GM12878 (cell line): ENCODE measurements around the gene RFFL. TPM values are rescaled to one million over a fixed set of nuclear protein-coding genes. Genes with fewer than 3 reads are reported as not detected.

Experiments used
- ATAC-seq: fragments of 200-7000 bp; cut with Tn5 transposase; 3 replicates; pipeline ENCODE4 v1.9.1; 2020; ENCODE audit warnings: mild to moderate bottlenecking, moderate library complexity
- BruUV-seq: library from RNA; stranded (reverse); fragments of 400-500 nt; replicated peaks from 2 replicates; lab custom pipeline; 2021; lab: Mats Ljungman, UMichigan
- CTCF ChIA-PET: fragments of 300-600 bp; sonication (Branson Sonifier 250); formaldehyde crosslinking; extraction: SDS; loops from one replicate; lab custom pipeline; 2021; ENCODE audit warnings: inconsistent platforms; lab: Yijun Ruan, JAX
- POLR2A ChIA-PET: fragments of 350-600 bp; formaldehyde crosslinking; extraction: SDS; loops from one replicate; lab custom pipeline; 2021; ENCODE audit warnings: inconsistent platforms; lab: Charles Lee
- RAD21 ChIA-PET: fragments of 300-600 bp; sonication (Branson Sonifier 250); formaldehyde crosslinking; loops from one replicate; lab custom pipeline; 2023; ENCODE audit warnings: antibody characterized with exemption; ENCODE audit not compliant: unreplicated experiment; lab: Charles Lee
- SMC1A ChIA-PET: fragments of 300-600 bp; sonication (Branson Sonifier 250); formaldehyde crosslinking; loops from one replicate; lab custom pipeline; 2023; ENCODE audit not compliant: unreplicated experiment, uncharacterized antibody; lab: Charles Lee
- DNase-seq: peaks from one replicate; pipeline ENCODE4 v3.0.0-alpha.2; 2011; ENCODE audit warnings: low read depth, low spot score
- FAIRE-seq: peaks from 3 replicates; lab custom pipeline; 2011; peaks lifted over from hg19 to GRCh38; lab: Jason Lieb, UNC
- H2AFZ ChIP-seq: 2 replicates; pipeline ENCODE4 v1.6.0; 2011; ENCODE audit warnings: low read depth, low read length, control low read depth; ENCODE audit not compliant: control insufficient read depth
- H3K27ac ChIP-seq: 2 replicates; pipeline ENCODE4 v1.5.1; 2011; ENCODE audit warnings: control low read depth; ENCODE audit not compliant: control insufficient read depth, insufficient read depth
- H3K27me3 ChIP-seq, 2 experiments: replicated peaks in 1 of 2; 2 replicates each; pipeline versions ENCODE4 v1.6.0 to v1.6.1; 2011; ENCODE audit warnings: low read length in 1 of 2; ENCODE audit not compliant: control insufficient read depth in 2 of 2, insufficient read depth in 2 of 2
- H3K36me3 ChIP-seq, 2 experiments: 2 replicates each; pipeline ENCODE4 v1.5.1; 2011; ENCODE audit warnings: low read length in 1 of 2; ENCODE audit not compliant: control insufficient read depth in 2 of 2, insufficient read depth in 2 of 2
- H3K4me1 ChIP-seq: 2 replicates; pipeline ENCODE4 v1.6.1; 2011; ENCODE audit warnings: mild to moderate bottlenecking, low read length, moderate library complexity, mixed read lengths; ENCODE audit not compliant: control insufficient read depth, insufficient read depth
- H3K4me2 ChIP-seq: 2 replicates; pipeline ENCODE4 v1.6.0; 2011; ENCODE audit warnings: control low read depth; ENCODE audit not compliant: control insufficient read depth, insufficient read depth
- H3K4me3 ChIP-seq: fragments of 200-600 bp; sonication (generic); 2 replicates; pipeline ENCODE4 v1.5.1; 2016
- H3K79me2 ChIP-seq: 2 replicates; pipeline ENCODE4 v1.6.0; 2011; ENCODE audit warnings: low read length; ENCODE audit not compliant: control insufficient read depth, insufficient read depth
- H3K9ac ChIP-seq: 2 replicates; pipeline ENCODE4 v1.8.0; 2011; ENCODE audit warnings: low read length, control low read depth, mixed read lengths; ENCODE audit not compliant: control insufficient read depth, insufficient read depth
- H3K9me3 ChIP-seq: replicated peaks from 3 replicates; pipeline ENCODE4 v1.5.1; 2011; ENCODE audit warnings: mild to moderate bottlenecking, low read length; ENCODE audit not compliant: control insufficient read depth, insufficient read depth
- H4K20me1 ChIP-seq: 2 replicates; pipeline ENCODE4 v1.6.0; 2011; ENCODE audit not compliant: control insufficient read depth, insufficient read depth
- ATF2 ChIP-seq: IDR thresholded peaks from 2 replicates; pipeline ENCODE4 v1.6.1; 2012; ENCODE audit warnings: low read length, inconsistent platforms
- BHLHE40 ChIP-seq, 2 experiments: fragments of 450-650 bp in 1 of 2; IDR thresholded peaks; 2 replicates each; pipeline ENCODE4 v1.6.1; 2011 to 2017; ENCODE audit warnings: low read depth in 2 of 2, borderline replicate concordance in 1 of 2, improper control_type of control experiment in 1 of 2, low read length in 1 of 2, mild to moderate bottlenecking in 1 of 2
- CHD1 ChIP-seq: IDR thresholded peaks from 2 replicates; pipeline ENCODE4 v1.6.1; 2012; ENCODE audit warnings: low read depth, low read length, improper control_type of control experiment
- EP300 ChIP-seq, 2 experiments: fragments of 150-350 bp in 1 of 2; IDR thresholded peaks; 2 replicates each; pipeline ENCODE4 v1.6.1; 2011 to 2012; ENCODE audit warnings: low read depth in 2 of 2, low read length in 2 of 2, borderline replicate concordance in 1 of 2, improper control_type of control experiment in 1 of 2, inconsistent platforms in 1 of 2; ENCODE audit not compliant: control insufficient read depth in 1 of 2
- IKZF1 ChIP-seq: fragments of 450-650 bp; conservative IDR thresholded peaks from 2 replicates; pipeline ENCODE4 v1.6.1; 2017; ENCODE audit warnings: antibody characterized with exemption, mild to moderate bottlenecking
- IRF4 ChIP-seq: IDR thresholded peaks from 2 replicates; pipeline ENCODE4 v1.6.1; 2011; ENCODE audit warnings: low read depth, low read length
- KDM1A ChIP-seq: fragments of 200-600 bp; sonication (generic); IDR thresholded peaks from 2 replicates; pipeline ENCODE4 v1.6.1; 2016; ENCODE audit warnings: borderline replicate concordance
- MYC ChIP-seq: IDR thresholded peaks from 2 replicates; pipeline ENCODE4 v1.6.1; 2011; ENCODE audit warnings: mild to moderate bottlenecking, low read length, moderate library complexity, inconsistent platforms; ENCODE audit not compliant: insufficient read depth, insufficient replicate concordance, insufficient read length, severe bottlenecking
- NFIC ChIP-seq: IDR thresholded peaks from 2 replicates; pipeline ENCODE4 v1.6.1; 2012; ENCODE audit warnings: low read depth, mild to moderate bottlenecking, inconsistent platforms, low read length, moderate library complexity
- PML ChIP-seq: IDR thresholded peaks from 2 replicates; pipeline ENCODE4 v1.6.1; 2012; ENCODE audit warnings: low read length, inconsistent platforms
- RUNX3 ChIP-seq: IDR thresholded peaks from 2 replicates; pipeline ENCODE4 v1.6.1; 2012; ENCODE audit warnings: low read length, inconsistent platforms
- SUPT20H ChIP-seq: IDR thresholded peaks from 2 replicates; pipeline ENCODE4 v1.6.1; 2011; ENCODE audit warnings: low read depth, mild to moderate bottlenecking, low read length, moderate library complexity, borderline replicate concordance; ENCODE audit not compliant: control insufficient read depth
- TAF1 ChIP-seq: IDR thresholded peaks from 2 replicates; pipeline ENCODE4 v1.6.1; 2011; ENCODE audit warnings: mild to moderate bottlenecking, low read depth, low read length, borderline replicate concordance
- YY1 ChIP-seq: IDR thresholded peaks from 2 replicates; pipeline ENCODE4 v1.6.1; 2011; ENCODE audit warnings: low read depth, mild to moderate bottlenecking, low read length
- ZBTB11 ChIP-seq: fragments of 450-650 bp; formaldehyde crosslinking; IDR thresholded peaks from 2 replicates; pipeline ENCODE4 v1.5.0; 2022; ENCODE audit warnings: mild to moderate bottlenecking, missing genetic modification characterization
- WGBS: methylation state at CpG from one replicate; pipeline ENCODE4 v1.1.6; 2016; ENCODE audit warnings: low lambda C conversion rate; ENCODE audit not compliant: insufficient replicate concordance, insufficient coverage; ENCODE audit errors: missing lambda C conversion rate; 5-methylcytosine and 5-hydroxymethylcytosine counted together
- in situ Hi-C: fragments of 300-500 bp; cut with MboI; formaldehyde crosslinking; loops from 9 replicates; pipeline ENCODE4 v1.14.3; 2018; ENCODE audit warnings: mixed read lengths
- intact Hi-C: fragments of 100-400 bp; cut with micrococcal nuclease; formaldehyde crosslinking; loops from one replicate; pipeline ENCODE4 v1.14.2; 2022; ENCODE audit not compliant: unreplicated experiment
- polyA plus RNA-seq, 11 experiments: library from polyadenylated mRNA; depleted of rRNA in 4 of 11; unstranded in 6 of 11; stranded (reverse) in 5 of 11; fragments of >200 nt; fragmentation: Nextera tagmentation in 4 of 11; fragmentation: Illumina TruSeq in 1 of 11; extraction: Ambion mirVana in 4 of 11; extraction: Trizol in 1 of 11; gene quantifications; 1 replicate in 1 of 11; 2 replicates in 10 of 11; pipeline versions ENCODE4 v1.2.1 to v1.2.3, GENCODE V29; 2011 to 2016; ENCODE audit warnings: inconsistent platforms in 2 of 11, missing spikeins in 2 of 11, low read depth in 1 of 11
- total RNA-seq, 4 experiments: library from RNA; depleted of rRNA in 3 of 4; stranded (reverse); fragments of >200 nt in 3 of 4; fragmentation: Illumina TruSeq in 1 of 4; extraction: Trizol in 1 of 4; gene quantifications; 2 replicates each; pipeline versions ENCODE4 v1.2.1 to v1.2.3, GENCODE V29; 2013 to 2021
- TF ChIP-seq, protein P1 (sequence below): fragments of 450-650 bp; IDR thresholded peaks from 2 replicates; pipeline ENCODE4 v1.6.1; 2017; ENCODE audit warnings: low read depth, mild to moderate bottlenecking, moderate library complexity

Gene RFFL
- total and polyA plus RNA-seq, 10 of the 15 experiments (the other 5 are each of a cell fraction or from before 2014, with no cell fraction given) = 4.7 to 56.1 (median 26.9) TPM

- H3K27me3 ChIP-seq = no peaks in the 10 kb centered on the region
- H3K9ac ChIP-seq = peak overlapping the region; percentile 63
- in situ Hi-C loops (no loop called here), intact Hi-C loops (loop anchor here (1.0 kb wide), 2 partner anchors 12 to 38 kb away; partner anchors contain the start of gene RFFL)
- no peaks in the 10 kb centered on the region for H3K9me3 ChIP-seq
- ChIA-PET RAD21 (interaction anchor here (0.7 to 6.9 kb wide), 8 partner anchors 10 to 67 kb away, joined by 3 to 73 read pairs (median 4); partner anchors contain the start of gene RFFL), SMC1A (interaction anchor here (0.6 to 12.0 kb wide), 9 partner anchors 9 to 38 kb away, joined by 3 to 221 read pairs (median 3); partner anchors contain the start of gene RFFL), POLR2A (interaction anchor here (0.7 to 1.2 kb wide), 6 partner anchors 10 to 71 kb away, joined by 3 to 9 read pairs (median 4); partner anchors contain the start of gene RFFL), CTCF (interaction anchor here (3.1 kb wide), 1 partner anchor 12 kb away, joined by 23 read pairs; the partner anchor contains the start of gene RFFL)
- H3K4me1 ChIP-seq = peaks cover 27% of the 10 kb centered on the region
- no peak for DNase-seq
- peaks cover 0 to 1% of the 10 kb centered on the region in 2 experiments; a peak in 1 of 4 replicates for H3K36me3 ChIP-seq
- BruUV-seq = no TSS peak
- no peaks in the 10 kb centered on the region for H4K20me1 ChIP-seq
- H3K4me3 ChIP-seq = peak overlapping the region; percentile 4; the same call in 1 of the 2 replicates
- H3K4me2 ChIP-seq = peak overlapping the region; percentile 89
- H2AFZ ChIP-seq = peak overlapping the region; percentile 59
- under 1% methylated on average over 6 of the region's 6 CpGs for WGBS
- FAIRE-seq = peak; percentile 59
- peak; percentile 76 for ATAC-seq
- H3K79me2 ChIP-seq = peaks cover 34% of the 10 kb centered on the region
- peak overlapping the region; percentile 93 for H3K27ac ChIP-seq
- TF ChIP-seq IKZF1 = peak; percentile 69
- no peak for TF ChIP-seq IRF4
- TF ChIP-seq CHD1 = no peak
- TF ChIP-seq EP300 (IDR thresholded peaks at IDR 0.05; ENCODE audit: borderline replicate concordance in 1 of 2, control insufficient read depth in 1 of 2, low read depth in 2 of 2, low read length in 2 of 2) = peak in 1 of 2 experiments; percentile 46; a peak in 1 of 4 replicates
- no peak for TF ChIP-seq SUPT20H
- TF ChIP-seq ATF2 = 0 out of 2 replicates have a peak, but pooled peaks have one; percentile 11
- no peak; a peak in 1 of 4 replicates for TF ChIP-seq BHLHE40 (IDR thresholded peaks at IDR 0.05; ENCODE audit: borderline replicate concordance in 1 of 2, low read depth in 2 of 2, low read length in 1 of 2)
- TF ChIP-seq RUNX3 = peak; percentile 77
- TF ChIP-seq TAF1 = 0 out of 2 replicates have a peak, but pooled peaks have one; percentile 19
- TF ChIP-seq MYC = no peak
- TF ChIP-seq YY1 = no peak
- TF ChIP-seq, protein P1, sequence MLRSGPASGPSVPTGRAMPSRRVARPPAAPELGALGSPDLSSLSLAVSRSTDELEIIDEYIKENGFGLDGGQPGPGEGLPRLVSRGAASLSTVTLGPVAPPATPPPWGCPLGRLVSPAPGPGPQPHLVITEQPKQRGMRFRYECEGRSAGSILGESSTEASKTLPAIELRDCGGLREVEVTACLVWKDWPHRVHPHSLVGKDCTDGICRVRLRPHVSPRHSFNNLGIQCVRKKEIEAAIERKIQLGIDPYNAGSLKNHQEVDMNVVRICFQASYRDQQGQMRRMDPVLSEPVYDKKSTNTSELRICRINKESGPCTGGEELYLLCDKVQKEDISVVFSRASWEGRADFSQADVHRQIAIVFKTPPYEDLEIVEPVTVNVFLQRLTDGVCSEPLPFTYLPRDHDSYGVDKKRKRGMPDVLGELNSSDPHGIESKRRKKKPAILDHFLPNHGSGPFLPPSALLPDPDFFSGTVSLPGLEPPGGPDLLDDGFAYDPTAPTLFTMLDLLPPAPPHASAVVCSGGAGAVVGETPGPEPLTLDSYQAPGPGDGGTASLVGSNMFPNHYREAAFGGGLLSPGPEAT = peak; percentile 68
- no peak for TF ChIP-seq KDM1A
- TF ChIP-seq PML = no peak
- peak; percentile 76; the same call in 1 of the 2 replicates for TF ChIP-seq NFIC
- no peak for TF ChIP-seq ZBTB11
These were observed 11.8 kb downstream of the RFFL start for GRCh38 chr17:35051579-35052240.
